GM12873 (cell line): ENCODE data around the gene TMEFF1.

Source experiments
- CTCF ChIP-seq: IDR thresholded peaks from 2 replicates; pipeline ENCODE4 v1.5.1; 2012; ENCODE audit warnings: low read depth, mild to moderate bottlenecking, moderate library complexity, low read length, control low read depth; ENCODE audit not compliant: insufficient read depth; ENCODE audit errors: missing control alignments

TMEFF1 gene

GRCh38 chr9:100601216-100601615, 128.3 kb downstream of the TMEFF1 start:
- TF ChIP-seq CTCF, result peak; percentile 86

- peak; percentile 59 for TF ChIP-seq CTCF
Observed at GRCh38 chr9:100602342-100602801, 129.4 kb downstream of the TMEFF1 start.

GRCh38 chr9:100605405-100605804, 132.5 kb downstream of the TMEFF1 start:
- TF ChIP-seq CTCF, result no peak

GRCh38 chr9:100619194-100619593, 146.2 kb downstream of the TMEFF1 start:
- no peak for TF ChIP-seq CTCF

GRCh38 chr9:100619665-100620064, 146.7 kb downstream of the TMEFF1 start:
- TF ChIP-seq CTCF, result no peak

- no peak for TF ChIP-seq CTCF
Observed at GRCh38 chr9:100623969-100624368, 151.0 kb downstream of the TMEFF1 start.

- TF ChIP-seq CTCF, result no peak
Observed at GRCh38 chr9:100626949-100627348, 154.0 kb downstream of the TMEFF1 start.
